HEK293 (cell line): Measurements from ENCODE around the gene CD99L2.

Source experiments
- CTCF ChIA-PET: fragments of 350-600 bp; formaldehyde crosslinking; extraction: SDS; loops from one replicate; lab custom pipeline; 2021; ENCODE audit warnings: antibody characterized with exemption; lab: Yijun Ruan, JAX
- POLR2A ChIA-PET: fragments of 300-600 bp; formaldehyde crosslinking; extraction: SDS; loops from one replicate; lab custom pipeline; 2020; ENCODE audit warnings: antibody characterized with exemption, inconsistent platforms; lab: Yijun Ruan, JAX
- H3K27ac ChIP-seq: fragments of 200-500 bp; sonication (Bioruptor generic); 2 replicates; pipeline ENCODE4 v1.5.1; 2014; ENCODE audit warnings: low read depth, low read length, control low read depth, inconsistent platforms; ENCODE audit errors: extremely low read depth
- H3K36me3 ChIP-seq, 2 experiments: fragments of 200-500 bp in 1 of 2; sonication (Bioruptor generic) in 1 of 2; 1 replicate in 1 of 2; 2 replicates in 1 of 2; pipeline ENCODE4 v1.5.1; 2014 to 2017; ENCODE audit warnings: inconsistent platforms in 2 of 2, low read length in 2 of 2; ENCODE audit not compliant: control insufficient read depth in 2 of 2, insufficient read depth in 1 of 2
- H3K4me1 ChIP-seq: fragments of 200-500 bp; sonication (Bioruptor generic); 2 replicates; pipeline ENCODE4 v1.5.1; 2014; ENCODE audit warnings: mild to moderate bottlenecking, low read length, inconsistent platforms; ENCODE audit not compliant: control insufficient read depth, insufficient read depth
- H3K4me3 ChIP-seq: 2 replicates; pipeline ENCODE4 v1.5.1; 2011; ENCODE audit warnings: low read depth, mild to moderate bottlenecking, control low read depth, low read length, moderate library complexity
- H3K9me3 ChIP-seq: fragments of 200-500 bp; sonication (Bioruptor generic); 2 replicates; pipeline ENCODE4 v1.5.1; 2014; ENCODE audit warnings: low read depth, low read length, inconsistent platforms; ENCODE audit not compliant: control insufficient read depth, insufficient read depth
- ZNF324 ChIP-seq: fragments of 450-650 bp; formaldehyde crosslinking; IDR thresholded peaks from 2 replicates; pipeline ENCODE4 v1.5.1; 2016; ENCODE audit warnings: missing biosample characterization, missing genetic modification characterization
- ZNF555 ChIP-seq: fragments of 450-650 bp; formaldehyde crosslinking; conservative IDR thresholded peaks from 2 replicates; pipeline ENCODE4 v1.5.1; 2017; ENCODE audit warnings: missing biosample characterization, mild to moderate bottlenecking, missing genetic modification characterization, inconsistent platforms
- ZNF660 ChIP-seq: fragments of 450-650 bp; IDR thresholded peaks from 2 replicates; pipeline ENCODE4 v1.5.1; 2018; ENCODE audit warnings: missing biosample characterization, mild to moderate bottlenecking, missing genetic modification characterization
- TF ChIP-seq, protein P1 (sequence below): fragments of 450-650 bp; formaldehyde crosslinking; IDR thresholded peaks from 2 replicates; pipeline ENCODE4 v1.5.1; 2016; ENCODE audit warnings: missing biosample characterization, missing genetic modification characterization, borderline replicate concordance
- TF ChIP-seq, protein P2 (sequence below): fragments of 450-650 bp; formaldehyde crosslinking; IDR thresholded peaks from 2 replicates; pipeline ENCODE4 v1.5.1; 2016; ENCODE audit warnings: missing biosample characterization, missing genetic modification characterization
- TF ChIP-seq, protein P3 (sequence below): fragments of 450-650 bp; formaldehyde crosslinking; IDR thresholded peaks from 2 replicates; pipeline ENCODE4 v1.5.1; 2016; ENCODE audit warnings: missing biosample characterization, missing genetic modification characterization
- TF ChIP-seq, protein P4 (sequence below): fragments of 450-650 bp; formaldehyde crosslinking; IDR thresholded peaks from 2 replicates; pipeline ENCODE4 v1.5.1; 2016; ENCODE audit warnings: missing biosample characterization, missing genetic modification characterization
- TF ChIP-seq, protein P5 (sequence below): fragments of 450-650 bp; formaldehyde crosslinking; IDR thresholded peaks from 2 replicates; pipeline ENCODE4 v1.5.1; 2016; ENCODE audit warnings: missing biosample characterization, missing genetic modification characterization
- TF ChIP-seq, protein P6 (sequence below): fragments of 450-650 bp; formaldehyde crosslinking; IDR thresholded peaks from 2 replicates; pipeline ENCODE4 v1.5.1; 2017; ENCODE audit warnings: missing biosample characterization, missing genetic modification characterization
- TF ChIP-seq, protein P7 (sequence below): fragments of 450-650 bp; formaldehyde crosslinking; IDR thresholded peaks from 2 replicates; pipeline ENCODE4 v1.5.1; 2016; ENCODE audit warnings: missing biosample characterization, missing genetic modification characterization
- TF ChIP-seq, protein P8 (sequence below): sonication (generic); formaldehyde crosslinking; IDR thresholded peaks from 2 replicates; pipeline ENCODE4 v1.8.1; 2022; ENCODE audit warnings: mild to moderate bottlenecking, moderate library complexity, missing genetic modification reagents
- TF ChIP-seq, protein P9 (sequence below): fragments of 450-650 bp; IDR thresholded peaks from 2 replicates; pipeline ENCODE4 v1.5.1; 2018; ENCODE audit warnings: missing biosample characterization, missing genetic modification characterization

The CD99L2 gene

DNA sequence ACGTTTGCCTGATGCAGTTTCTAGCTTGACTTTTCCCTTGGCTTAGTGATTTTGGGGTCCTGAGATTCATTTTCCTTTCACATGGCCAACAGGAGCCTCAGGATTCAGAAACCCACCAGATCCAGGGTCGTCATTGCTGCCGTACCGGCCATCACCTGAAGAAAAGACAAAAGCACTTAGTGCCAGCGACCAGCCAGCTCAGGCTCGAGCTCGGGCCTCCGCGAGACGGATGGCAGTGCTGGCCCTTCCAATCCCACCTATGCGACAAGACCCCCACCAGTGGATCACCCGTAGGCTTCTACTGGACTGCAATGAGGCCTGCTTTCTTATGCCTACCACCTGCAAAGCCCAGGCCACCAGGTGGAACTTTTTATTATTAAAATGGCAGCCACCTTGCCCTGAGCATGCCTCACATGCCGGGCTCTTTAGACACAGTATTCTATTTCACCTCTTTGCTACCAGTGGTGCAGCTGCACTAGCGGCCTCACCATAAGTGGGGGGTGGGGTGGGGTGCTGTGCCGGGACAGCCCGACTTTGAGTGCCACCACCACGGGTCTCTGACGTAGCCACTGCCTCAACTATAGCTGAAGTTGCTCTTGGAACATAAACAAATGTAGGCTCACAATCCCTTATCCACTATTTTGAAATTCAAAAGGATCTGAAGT lies 121.0 kb downstream of the CD99L2 start (continued):
- TF ChIP-seq, protein P1, sequence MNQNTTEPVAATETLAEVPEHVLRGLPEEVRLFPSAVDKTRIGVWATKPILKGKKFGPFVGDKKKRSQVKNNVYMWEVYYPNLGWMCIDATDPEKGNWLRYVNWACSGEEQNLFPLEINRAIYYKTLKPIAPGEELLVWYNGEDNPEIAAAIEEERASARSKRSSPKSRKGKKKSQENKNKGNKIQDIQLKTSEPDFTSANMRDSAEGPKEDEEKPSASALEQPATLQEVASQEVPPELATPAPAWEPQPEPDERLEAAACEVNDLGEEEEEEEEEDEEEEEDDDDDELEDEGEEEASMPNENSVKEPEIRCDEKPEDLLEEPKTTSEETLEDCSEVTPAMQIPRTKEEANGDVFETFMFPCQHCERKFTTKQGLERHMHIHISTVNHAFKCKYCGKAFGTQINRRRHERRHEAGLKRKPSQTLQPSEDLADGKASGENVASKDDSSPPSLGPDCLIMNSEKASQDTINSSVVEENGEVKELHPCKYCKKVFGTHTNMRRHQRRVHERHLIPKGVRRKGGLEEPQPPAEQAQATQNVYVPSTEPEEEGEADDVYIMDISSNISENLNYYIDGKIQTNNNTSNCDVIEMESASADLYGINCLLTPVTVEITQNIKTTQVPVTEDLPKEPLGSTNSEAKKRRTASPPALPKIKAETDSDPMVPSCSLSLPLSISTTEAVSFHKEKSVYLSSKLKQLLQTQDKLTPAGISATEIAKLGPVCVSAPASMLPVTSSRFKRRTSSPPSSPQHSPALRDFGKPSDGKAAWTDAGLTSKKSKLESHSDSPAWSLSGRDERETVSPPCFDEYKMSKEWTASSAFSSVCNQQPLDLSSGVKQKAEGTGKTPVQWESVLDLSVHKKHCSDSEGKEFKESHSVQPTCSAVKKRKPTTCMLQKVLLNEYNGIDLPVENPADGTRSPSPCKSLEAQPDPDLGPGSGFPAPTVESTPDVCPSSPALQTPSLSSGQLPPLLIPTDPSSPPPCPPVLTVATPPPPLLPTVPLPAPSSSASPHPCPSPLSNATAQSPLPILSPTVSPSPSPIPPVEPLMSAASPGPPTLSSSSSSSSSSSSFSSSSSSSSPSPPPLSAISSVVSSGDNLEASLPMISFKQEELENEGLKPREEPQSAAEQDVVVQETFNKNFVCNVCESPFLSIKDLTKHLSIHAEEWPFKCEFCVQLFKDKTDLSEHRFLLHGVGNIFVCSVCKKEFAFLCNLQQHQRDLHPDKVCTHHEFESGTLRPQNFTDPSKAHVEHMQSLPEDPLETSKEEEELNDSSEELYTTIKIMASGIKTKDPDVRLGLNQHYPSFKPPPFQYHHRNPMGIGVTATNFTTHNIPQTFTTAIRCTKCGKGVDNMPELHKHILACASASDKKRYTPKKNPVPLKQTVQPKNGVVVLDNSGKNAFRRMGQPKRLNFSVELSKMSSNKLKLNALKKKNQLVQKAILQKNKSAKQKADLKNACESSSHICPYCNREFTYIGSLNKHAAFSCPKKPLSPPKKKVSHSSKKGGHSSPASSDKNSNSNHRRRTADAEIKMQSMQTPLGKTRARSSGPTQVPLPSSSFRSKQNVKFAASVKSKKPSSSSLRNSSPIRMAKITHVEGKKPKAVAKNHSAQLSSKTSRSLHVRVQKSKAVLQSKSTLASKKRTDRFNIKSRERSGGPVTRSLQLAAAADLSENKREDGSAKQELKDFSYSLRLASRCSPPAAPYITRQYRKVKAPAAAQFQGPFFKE: no peak
- TF ChIP-seq, protein P2, sequence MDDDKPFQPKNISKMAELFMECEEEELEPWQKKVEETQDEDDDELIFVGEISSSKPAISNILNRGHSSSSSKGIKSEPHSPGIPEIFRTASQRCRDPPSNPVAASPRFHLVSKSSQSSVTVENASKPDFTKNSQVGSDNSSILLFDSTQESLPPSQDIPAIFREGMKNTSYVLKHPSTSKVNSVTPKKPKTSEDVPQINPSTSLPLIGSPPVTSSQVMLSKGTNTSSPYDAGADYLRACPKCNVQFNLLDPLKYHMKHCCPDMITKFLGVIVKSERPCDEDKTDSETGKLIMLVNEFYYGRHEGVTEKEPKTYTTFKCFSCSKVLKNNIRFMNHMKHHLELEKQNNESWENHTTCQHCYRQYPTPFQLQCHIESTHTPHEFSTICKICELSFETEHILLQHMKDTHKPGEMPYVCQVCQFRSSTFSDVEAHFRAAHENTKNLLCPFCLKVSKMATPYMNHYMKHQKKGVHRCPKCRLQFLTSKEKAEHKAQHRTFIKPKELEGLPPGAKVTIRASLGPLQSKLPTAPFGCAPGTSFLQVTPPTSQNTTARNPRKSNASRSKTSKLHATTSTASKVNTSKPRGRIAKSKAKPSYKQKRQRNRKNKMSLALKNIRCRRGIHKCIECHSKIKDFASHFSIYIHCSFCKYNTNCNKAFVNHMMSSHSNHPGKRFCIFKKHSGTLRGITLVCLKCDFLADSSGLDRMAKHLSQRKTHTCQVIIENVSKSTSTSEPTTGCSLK (tag by site-specific recombination): no peak

DNA sequence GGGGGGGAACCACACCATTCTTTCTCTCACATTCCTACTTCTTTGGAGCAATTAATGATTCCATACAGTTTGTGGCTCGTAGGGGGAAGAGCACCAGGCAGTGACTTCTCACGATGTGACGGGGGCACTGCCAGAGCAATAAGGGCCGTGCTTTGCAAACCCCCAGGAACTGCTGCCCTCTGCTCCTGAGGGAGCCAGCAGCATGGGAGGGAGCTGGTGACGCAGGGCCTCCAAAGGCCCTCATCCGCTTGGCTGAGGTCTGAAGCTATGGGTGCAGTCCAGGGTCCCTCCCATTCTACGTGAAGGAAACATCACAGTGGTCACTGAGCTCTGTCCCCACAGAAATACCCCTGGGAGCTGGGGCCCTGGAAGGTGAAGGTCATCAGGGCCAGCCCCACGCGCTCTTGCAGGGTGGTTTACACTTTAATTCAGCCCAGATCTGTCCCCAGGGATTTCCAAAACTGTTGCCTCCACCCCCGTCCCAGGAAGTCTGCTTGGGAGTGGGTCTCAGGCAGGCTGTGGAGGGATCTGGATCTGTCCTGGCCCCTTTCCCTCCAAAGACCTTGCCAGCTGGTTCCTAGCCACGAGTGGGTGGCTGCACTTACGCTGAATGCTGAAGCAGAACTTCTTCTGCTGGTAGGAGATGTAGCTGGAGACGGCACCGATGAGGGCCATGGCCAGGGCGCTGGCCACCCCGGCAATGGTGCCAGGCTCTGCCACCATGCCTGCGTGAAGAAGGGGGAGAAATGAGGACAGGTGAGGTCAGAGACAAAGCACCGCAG lies 122.7 kb downstream of the CD99L2 start:
- H3K4me1 ChIP-seq: no peaks in the 10 kb centered on the region
- ChIA-PET CTCF (interaction anchor here (0.8 to 4.6 kb wide), 4 partner anchors 12 to 376 kb away, joined by 3 to 99 read pairs (median 4); no protein-coding TSS in a partner anchor), POLR2A (no interaction called here)
- no peak overlapping the region for H3K27ac ChIP-seq
- H3K4me3 ChIP-seq: no peak overlapping the region
- H3K36me3 ChIP-seq: peaks cover 0 to 13% of the 10 kb centered on the region in 2 experiments; a peak in 1 of 3 replicates
- no peaks in the 10 kb centered on the region for H3K9me3 ChIP-seq
- TF ChIP-seq, protein P3, sequence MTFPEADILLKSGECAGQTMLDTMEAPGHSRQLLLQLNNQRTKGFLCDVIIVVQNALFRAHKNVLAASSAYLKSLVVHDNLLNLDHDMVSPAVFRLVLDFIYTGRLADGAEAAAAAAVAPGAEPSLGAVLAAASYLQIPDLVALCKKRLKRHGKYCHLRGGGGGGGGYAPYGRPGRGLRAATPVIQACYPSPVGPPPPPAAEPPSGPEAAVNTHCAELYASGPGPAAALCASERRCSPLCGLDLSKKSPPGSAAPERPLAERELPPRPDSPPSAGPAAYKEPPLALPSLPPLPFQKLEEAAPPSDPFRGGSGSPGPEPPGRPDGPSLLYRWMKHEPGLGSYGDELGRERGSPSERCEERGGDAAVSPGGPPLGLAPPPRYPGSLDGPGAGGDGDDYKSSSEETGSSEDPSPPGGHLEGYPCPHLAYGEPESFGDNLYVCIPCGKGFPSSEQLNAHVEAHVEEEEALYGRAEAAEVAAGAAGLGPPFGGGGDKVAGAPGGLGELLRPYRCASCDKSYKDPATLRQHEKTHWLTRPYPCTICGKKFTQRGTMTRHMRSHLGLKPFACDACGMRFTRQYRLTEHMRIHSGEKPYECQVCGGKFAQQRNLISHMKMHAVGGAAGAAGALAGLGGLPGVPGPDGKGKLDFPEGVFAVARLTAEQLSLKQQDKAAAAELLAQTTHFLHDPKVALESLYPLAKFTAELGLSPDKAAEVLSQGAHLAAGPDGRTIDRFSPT: no peak
- TF ChIP-seq, protein P4, sequence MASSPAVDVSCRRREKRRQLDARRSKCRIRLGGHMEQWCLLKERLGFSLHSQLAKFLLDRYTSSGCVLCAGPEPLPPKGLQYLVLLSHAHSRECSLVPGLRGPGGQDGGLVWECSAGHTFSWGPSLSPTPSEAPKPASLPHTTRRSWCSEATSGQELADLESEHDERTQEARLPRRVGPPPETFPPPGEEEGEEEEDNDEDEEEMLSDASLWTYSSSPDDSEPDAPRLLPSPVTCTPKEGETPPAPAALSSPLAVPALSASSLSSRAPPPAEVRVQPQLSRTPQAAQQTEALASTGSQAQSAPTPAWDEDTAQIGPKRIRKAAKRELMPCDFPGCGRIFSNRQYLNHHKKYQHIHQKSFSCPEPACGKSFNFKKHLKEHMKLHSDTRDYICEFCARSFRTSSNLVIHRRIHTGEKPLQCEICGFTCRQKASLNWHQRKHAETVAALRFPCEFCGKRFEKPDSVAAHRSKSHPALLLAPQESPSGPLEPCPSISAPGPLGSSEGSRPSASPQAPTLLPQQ (tag by site-specific recombination): no peak
- TF ChIP-seq ZNF660 (no peak), ZNF324 (tag by site-specific recombination) (no peak), ZNF555 (tag by site-specific recombination) (no peak)
- TF ChIP-seq, protein P5, sequence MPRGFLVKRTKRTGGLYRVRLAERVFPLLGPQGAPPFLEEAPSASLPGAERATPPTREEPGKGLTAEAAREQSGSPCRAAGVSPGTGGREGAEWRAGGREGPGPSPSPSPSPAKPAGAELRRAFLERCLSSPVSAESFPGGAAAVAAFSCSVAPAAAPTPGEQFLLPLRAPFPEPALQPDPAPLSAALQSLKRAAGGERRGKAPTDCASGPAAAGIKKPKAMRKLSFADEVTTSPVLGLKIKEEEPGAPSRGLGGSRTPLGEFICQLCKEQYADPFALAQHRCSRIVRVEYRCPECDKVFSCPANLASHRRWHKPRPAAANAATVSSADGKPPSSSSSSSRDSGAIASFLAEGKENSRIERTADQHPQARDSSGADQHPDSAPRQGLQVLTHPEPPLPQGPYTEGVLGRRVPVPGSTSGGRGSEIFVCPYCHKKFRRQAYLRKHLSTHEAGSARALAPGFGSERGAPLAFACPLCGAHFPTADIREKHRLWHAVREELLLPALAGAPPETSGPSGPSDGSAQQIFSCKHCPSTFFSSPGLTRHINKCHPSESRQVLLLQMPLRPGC (tag by site-specific recombination): no peak
- TF ChIP-seq, protein P6, sequence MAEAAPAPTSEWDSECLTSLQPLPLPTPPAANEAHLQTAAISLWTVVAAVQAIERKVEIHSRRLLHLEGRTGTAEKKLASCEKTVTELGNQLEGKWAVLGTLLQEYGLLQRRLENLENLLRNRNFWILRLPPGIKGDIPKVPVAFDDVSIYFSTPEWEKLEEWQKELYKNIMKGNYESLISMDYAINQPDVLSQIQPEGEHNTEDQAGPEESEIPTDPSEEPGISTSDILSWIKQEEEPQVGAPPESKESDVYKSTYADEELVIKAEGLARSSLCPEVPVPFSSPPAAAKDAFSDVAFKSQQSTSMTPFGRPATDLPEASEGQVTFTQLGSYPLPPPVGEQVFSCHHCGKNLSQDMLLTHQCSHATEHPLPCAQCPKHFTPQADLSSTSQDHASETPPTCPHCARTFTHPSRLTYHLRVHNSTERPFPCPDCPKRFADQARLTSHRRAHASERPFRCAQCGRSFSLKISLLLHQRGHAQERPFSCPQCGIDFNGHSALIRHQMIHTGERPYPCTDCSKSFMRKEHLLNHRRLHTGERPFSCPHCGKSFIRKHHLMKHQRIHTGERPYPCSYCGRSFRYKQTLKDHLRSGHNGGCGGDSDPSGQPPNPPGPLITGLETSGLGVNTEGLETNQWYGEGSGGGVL: no peak
- TF ChIP-seq, protein P7, sequence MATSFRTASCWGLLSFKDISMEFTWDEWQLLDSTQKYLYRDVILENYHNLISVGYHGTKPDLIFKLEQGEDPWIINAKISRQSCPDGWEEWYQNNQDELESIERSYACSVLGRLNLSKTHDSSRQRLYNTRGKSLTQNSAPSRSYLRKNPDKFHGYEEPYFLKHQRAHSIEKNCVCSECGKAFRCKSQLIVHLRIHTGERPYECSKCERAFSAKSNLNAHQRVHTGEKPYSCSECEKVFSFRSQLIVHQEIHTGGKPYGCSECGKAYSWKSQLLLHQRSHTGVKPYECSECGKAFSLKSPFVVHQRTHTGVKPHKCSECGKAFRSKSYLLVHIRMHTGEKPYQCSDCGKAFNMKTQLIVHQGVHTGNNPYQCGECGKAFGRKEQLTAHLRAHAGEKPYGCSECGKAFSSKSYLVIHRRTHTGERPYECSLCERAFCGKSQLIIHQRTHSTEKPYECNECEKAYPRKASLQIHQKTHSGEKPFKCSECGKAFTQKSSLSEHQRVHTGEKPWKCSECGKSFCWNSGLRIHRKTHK (tag by site-specific recombination): no peak
- TF ChIP-seq, protein P8, sequence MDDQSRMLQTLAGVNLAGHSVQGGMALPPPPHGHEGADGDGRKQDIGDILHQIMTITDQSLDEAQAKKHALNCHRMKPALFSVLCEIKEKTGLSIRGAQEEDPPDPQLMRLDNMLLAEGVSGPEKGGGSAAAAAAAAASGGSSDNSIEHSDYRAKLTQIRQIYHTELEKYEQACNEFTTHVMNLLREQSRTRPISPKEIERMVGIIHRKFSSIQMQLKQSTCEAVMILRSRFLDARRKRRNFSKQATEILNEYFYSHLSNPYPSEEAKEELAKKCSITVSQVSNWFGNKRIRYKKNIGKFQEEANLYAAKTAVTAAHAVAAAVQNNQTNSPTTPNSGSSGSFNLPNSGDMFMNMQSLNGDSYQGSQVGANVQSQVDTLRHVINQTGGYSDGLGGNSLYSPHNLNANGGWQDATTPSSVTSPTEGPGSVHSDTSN: no peak
- TF ChIP-seq, protein P9, sequence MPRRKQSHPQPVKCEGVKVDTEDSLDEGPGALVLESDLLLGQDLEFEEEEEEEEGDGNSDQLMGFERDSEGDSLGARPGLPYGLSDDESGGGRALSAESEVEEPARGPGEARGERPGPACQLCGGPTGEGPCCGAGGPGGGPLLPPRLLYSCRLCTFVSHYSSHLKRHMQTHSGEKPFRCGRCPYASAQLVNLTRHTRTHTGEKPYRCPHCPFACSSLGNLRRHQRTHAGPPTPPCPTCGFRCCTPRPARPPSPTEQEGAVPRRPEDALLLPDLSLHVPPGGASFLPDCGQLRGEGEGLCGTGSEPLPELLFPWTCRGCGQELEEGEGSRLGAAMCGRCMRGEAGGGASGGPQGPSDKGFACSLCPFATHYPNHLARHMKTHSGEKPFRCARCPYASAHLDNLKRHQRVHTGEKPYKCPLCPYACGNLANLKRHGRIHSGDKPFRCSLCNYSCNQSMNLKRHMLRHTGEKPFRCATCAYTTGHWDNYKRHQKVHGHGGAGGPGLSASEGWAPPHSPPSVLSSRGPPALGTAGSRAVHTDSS (tag by site-specific recombination): no peak
